ENCODE data around the gene ZNF516.

The ZNF516 gene

DNA sequence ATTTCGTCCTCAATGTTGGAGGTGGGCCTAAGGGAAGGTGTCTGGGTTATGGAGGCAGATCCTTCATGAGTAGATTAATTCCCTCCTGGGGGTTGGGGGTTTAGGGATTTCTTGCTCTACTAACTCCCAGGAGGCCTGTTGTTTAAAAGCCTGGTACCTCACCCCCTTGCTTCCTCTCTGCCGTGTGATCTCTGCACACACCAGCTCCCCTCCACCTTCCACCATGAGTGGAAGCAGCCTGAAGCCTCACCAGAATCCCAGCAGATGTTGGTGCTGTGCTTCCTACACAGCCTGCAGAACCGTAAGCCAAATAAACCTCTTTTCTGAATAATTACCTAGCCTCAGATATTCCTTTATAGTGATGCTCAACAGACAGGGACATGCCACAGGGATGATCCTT lies 141.5 kb downstream of the ZNF516 start:
- TF ChIP-seq, protein P1, sequence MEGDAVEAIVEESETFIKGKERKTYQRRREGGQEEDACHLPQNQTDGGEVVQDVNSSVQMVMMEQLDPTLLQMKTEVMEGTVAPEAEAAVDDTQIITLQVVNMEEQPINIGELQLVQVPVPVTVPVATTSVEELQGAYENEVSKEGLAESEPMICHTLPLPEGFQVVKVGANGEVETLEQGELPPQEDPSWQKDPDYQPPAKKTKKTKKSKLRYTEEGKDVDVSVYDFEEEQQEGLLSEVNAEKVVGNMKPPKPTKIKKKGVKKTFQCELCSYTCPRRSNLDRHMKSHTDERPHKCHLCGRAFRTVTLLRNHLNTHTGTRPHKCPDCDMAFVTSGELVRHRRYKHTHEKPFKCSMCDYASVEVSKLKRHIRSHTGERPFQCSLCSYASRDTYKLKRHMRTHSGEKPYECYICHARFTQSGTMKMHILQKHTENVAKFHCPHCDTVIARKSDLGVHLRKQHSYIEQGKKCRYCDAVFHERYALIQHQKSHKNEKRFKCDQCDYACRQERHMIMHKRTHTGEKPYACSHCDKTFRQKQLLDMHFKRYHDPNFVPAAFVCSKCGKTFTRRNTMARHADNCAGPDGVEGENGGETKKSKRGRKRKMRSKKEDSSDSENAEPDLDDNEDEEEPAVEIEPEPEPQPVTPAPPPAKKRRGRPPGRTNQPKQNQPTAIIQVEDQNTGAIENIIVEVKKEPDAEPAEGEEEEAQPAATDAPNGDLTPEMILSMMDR (conservative IDR thresholded peaks at IDR 0.05), result no peak

DNA sequence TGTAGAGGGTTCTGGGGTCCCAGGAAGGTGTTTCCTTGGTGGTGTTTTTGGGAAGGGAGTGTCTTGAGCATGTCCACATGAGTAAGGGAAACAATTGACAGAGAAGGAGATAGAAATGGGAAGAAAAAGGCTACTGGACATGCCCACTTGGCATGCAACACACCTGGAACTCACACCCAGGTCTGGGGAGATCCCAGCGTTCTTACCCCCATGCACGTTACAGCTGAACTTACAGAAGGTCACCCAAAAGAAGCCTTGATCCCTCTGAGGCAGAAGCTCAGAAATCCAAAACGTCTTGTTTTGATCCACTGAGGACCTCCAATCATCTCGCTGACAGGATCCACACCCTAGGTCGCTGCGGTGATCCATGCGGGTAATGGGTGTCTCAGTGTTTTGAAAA lies 142.0 kb downstream of the ZNF516 start:
- TF ChIP-seq, protein P1 (conservative IDR thresholded peaks at IDR 0.05), result no peak
- no peak overlapping the region for H3K27ac ChIP-seq

More for the DNA sequence above, 141.5 kb downstream of the ZNF516 start:
- H3K27ac ChIP-seq, result no peak overlapping the region

DNA sequence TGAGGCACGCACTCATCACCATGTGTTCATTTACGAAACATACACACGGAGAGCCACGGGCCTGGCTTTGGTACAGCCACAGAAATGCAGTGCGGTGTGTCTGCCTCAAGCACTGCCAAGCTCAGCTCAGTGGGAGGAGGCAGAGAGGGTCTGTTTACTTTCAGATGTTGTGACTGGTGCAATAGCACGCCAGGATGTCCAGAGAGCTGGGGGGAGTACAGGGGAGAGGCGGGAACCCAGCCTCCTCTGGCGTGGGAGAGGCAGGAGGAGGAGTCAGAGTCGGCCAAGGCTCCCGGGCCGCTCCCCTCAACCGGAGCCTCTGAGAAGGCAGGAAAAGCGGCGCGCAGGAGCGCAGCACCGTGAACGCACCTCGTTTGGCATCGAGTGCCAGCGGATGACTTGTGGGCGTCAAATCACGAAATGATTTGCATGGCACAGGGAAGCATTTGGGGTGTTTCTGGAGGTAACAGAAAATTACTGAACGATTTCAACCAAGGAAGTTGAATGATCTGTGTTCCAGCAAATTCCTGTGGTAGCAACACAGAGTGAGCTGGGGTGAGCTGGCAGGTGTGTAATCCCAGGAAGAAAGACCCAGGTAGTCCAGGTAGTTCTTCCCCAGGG lies 143.0 kb downstream of the ZNF516 start:
- no peak overlapping the region for H3K27ac ChIP-seq
- TF ChIP-seq, protein P1 (conservative IDR thresholded peaks at IDR 0.05), result no peak

DNA sequence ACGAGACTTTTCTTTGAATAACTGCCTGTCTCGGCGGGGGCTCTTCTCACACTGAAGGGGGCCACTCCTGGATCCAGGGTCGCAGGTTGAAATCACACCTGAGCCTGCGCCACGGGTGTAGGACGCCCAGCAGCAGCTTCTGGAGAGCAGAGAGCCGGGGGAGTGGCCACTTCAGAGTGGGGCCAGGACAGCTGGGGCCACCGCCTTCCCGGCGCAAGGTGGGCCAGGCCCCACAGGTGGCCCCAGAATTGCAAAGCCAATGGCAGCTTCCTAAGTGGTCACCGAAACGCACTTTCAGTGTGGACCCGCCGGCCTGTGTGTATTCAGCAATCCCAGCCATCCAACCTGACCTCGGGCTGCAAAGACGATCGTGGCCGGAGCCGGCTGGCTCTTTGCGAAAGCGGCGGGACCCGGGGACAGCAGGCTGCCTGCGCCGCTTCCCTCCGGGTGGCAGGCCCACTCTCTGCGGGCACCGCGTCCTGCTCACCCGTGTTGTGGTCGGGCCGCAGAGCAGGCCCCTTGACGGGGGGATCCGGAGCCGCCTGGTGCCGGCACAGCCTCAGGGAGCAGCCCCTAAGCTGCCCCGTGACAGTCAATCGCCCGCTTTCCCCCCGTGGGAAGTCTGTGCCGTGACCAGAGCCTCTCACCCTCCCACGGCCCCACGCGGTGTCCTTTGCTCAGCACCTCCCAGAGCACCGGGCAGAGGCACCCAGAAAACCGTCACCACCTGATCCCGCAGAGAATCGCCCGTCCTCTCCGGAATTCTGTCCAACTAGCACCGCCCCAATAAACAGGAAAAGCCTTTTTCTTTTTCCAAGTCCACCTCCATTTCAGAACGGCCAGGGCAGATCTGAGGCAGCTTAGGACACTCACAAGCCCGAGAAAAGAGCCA lies 144.7 kb downstream of the ZNF516 start:
- H3K27ac ChIP-seq, result no peak overlapping the region
- TF ChIP-seq, protein P1 (conservative IDR thresholded peaks at IDR 0.05), result no peak

DNA sequence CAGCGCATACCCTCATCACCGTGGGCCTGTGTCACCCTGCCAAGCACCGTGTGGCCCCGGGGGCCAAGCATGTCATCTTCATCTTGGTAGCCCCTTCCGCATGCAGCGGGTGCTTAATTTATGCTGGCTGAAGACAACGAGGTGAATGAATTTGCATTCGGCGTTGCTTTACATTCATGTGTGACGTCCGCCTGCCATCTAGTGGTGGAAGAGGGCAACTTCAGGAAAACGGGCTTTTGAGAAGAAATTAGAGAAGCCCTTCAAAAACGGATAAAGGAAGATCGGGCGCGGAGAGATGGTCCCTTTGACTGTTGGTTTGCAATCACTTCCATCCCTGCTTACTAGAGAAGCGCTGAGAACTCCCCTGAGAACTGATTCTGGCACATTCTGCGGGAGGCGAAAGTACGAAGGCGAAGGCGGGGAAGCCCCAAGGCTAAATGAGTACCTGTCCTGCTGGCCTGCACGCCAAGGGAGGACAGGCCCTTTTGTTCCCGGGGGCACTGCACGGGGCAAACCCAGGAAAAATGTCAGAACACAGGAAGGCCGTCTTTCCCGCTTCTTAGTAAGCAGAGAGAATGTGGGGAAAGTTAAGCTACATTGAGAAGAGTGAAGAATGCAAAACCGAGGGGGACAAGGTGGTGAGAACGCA lies 145.9 kb downstream of the ZNF516 start:
- TF ChIP-seq, protein P1 (conservative IDR thresholded peaks at IDR 0.05), result peak; percentile 85
- 0 out of 2 replicates have a peak overlapping the region, but pooled peaks have one; percentile 13 for H3K27ac ChIP-seq

DNA sequence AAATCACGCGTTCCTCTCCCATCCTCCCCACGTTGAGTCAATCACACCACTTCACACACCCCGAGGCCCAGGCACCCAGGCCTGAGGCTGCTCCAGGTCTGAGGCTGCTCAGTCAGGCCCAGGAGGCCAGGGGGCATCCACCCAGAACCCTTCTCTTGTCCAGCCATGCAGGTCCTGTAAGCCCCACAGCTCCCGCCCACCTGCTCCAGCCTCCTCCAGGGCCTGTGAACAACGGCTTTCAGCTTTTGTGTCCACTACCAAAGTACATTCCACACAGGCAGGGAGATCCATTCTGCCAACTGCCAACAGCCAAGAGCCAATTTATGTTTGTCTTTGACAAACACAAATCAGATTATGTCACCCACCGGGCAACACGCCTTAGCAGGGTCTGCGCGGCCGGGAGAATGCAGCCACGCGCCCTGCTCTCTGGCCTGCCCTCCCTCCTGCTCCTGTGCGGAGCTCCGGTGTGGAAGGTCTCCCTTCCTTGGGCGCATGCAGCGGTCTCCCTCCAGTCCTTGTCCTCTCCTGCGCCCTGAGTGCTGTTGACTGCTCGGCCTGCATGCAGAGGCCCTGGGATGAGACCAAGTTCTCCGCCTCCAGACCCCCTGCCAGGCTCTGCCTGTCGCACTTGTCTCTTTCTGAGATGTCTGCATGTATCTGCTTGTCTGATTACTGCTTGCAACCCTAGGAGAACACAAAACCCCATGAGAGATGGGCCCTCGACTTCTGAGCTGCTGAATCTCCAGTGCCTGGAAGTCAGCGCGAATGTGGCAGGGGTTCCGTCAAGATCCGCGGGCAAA lies 146.6 kb downstream of the ZNF516 start:
- H3K27ac ChIP-seq, result peak overlapping the region; percentile 13; the same call in 1 of the 2 replicates
- TF ChIP-seq, protein P1 (conservative IDR thresholded peaks at IDR 0.05), result no peak
